Tibial nerve (tissue), 4 donors: ENCODE data around the gene DLG5. TPM values are rescaled to one million over a fixed set of nuclear protein-coding genes. Genes with fewer than 3 reads are reported as not detected.
A peak's percentile ranks its signal among the peaks of the same experiment; 100 is the strongest.

Experiments used
- DNase-seq, 2 donors: peaks; one replicate each; pipeline ENCODE4 v3.0.0-alpha.2; 2019; ENCODE audit warnings: low spot score in 2 of 2
- H3K27ac ChIP-seq, 4 donors: fragments of 200-600 bp; sonication (generic) in 3 of 4; one replicate each; pipeline ENCODE4 v1.5.1; 2017 to 2019; ENCODE audit warnings: mild to moderate bottlenecking in 1 of 4
- H3K27me3 ChIP-seq, 2 donors: fragments of 200-600 bp; sonication (generic) in 1 of 2; one replicate each; pipeline versions ENCODE4 v1.5.1 to v1.6.0; 2017 to 2019
- H3K36me3 ChIP-seq, 3 donors: fragments of 200-600 bp; sonication (generic); one replicate each; pipeline ENCODE4 v1.5.1; 2018 to 2019
- H3K4me1 ChIP-seq, 4 donors: fragments of 200-600 bp; sonication (generic) in 3 of 4; one replicate each; pipeline ENCODE4 v1.5.1; 2017 to 2019
- H3K4me3 ChIP-seq, 4 donors: fragments of 200-600 bp; sonication (generic) in 3 of 4; one replicate each; pipeline ENCODE4 v1.5.1; 2017 to 2019; ENCODE audit warnings: mild to moderate bottlenecking in 1 of 4, moderate library complexity in 1 of 4
- H3K9me3 ChIP-seq, 4 donors: fragments of 200-600 bp; sonication (generic) in 3 of 4; one replicate each; pipeline ENCODE4 v1.5.1; 2017 to 2019
- EP300 ChIP-seq, 2 donors: sonication (generic); formaldehyde crosslinking; IDR thresholded peaks; one replicate each; pipeline ENCODE4 v1.6.1; 2017; ENCODE audit warnings: antibody characterized with exemption in 2 of 2, mild to moderate bottlenecking in 1 of 2
- POLR2A ChIP-seq, 2 donors: fragments of 450-650 bp; IDR thresholded peaks; one replicate each; pipeline ENCODE4 v1.6.1; 2017; ENCODE audit warnings: antibody characterized with exemption in 2 of 2, mild to moderate bottlenecking in 2 of 2, moderate library complexity in 2 of 2
- WGBS, 2 donors: methylation state at CpG; one replicate each; pipeline ENCODE4 v1.1.5; 2018; 5-methylcytosine and 5-hydroxymethylcytosine counted together
- total RNA-seq, 4 donors: library from RNA; depleted of rRNA; stranded (reverse); fragments of >200 nt; gene quantifications; one replicate each; pipeline ENCODE4 v1.1.0, GENCODE V29; 2016
- TF ChIP-seq, protein P1 (sequence below), 5 experiments: fragments of 200-600 bp in 3 of 5; fragments of 450-650 bp in 2 of 5; sonication (generic) in 3 of 5; IDR thresholded peaks; one replicate each; pipeline ENCODE4 v1.5.1; 2016 to 2019; ENCODE audit warnings: antibody characterized with exemption in 5 of 5, mild to moderate bottlenecking in 3 of 5, moderate library complexity in 2 of 5

The DLG5 gene
- total RNA-seq, 4 donors from 2014 or later, result 33.0 to 47.7 (median 40.8) TPM

DNA sequence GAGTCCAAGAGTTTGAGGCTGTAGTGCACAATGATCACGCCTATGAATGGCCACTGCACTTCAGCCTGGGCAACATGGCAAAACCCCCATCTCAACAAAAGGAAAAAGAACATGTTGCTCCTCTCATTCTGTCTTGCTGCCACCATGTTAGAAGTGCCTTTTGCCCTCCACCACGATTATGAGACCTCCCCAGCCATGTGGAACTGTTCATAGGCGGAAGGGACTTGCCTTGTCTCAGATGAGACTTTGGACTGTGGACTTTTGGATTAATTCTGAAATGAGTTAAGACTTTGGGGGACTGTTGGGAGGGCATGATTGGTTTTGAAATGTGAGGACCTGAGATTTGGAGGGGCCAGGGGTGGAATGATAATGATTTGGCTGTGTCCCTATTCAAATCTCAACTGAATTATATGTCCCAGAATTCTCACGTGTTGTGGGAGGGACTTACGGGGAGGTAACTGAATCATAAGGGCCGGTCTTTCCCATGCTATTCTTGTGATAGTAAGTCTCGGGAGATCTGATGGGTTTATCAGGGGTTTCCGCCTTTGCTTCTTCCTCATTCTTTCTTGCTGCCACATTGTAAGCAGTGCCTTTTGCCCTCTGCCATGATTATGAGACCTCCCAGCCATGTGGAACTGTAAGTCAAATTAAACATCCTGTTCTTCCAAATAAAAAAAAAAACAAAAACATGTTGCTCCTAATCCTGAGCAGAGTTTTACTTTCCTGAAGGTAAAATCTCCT lies 22.3 kb downstream of the DLG5 start:
- DNase-seq, result no peak
- Histone ChIP-seq H3K36me3 (no peaks in the 10 kb centered on the region), H3K9me3 (no peaks in the 10 kb centered on the region), H3K27ac (no peak overlapping the region), H3K27me3 (no peaks in the 10 kb centered on the region), H3K4me1 (peaks cover 0 to 35% (median 8%) of the 10 kb centered on the region in 4 donors), H3K4me3 (no peak overlapping the region)
- TF ChIP-seq, protein P1, sequence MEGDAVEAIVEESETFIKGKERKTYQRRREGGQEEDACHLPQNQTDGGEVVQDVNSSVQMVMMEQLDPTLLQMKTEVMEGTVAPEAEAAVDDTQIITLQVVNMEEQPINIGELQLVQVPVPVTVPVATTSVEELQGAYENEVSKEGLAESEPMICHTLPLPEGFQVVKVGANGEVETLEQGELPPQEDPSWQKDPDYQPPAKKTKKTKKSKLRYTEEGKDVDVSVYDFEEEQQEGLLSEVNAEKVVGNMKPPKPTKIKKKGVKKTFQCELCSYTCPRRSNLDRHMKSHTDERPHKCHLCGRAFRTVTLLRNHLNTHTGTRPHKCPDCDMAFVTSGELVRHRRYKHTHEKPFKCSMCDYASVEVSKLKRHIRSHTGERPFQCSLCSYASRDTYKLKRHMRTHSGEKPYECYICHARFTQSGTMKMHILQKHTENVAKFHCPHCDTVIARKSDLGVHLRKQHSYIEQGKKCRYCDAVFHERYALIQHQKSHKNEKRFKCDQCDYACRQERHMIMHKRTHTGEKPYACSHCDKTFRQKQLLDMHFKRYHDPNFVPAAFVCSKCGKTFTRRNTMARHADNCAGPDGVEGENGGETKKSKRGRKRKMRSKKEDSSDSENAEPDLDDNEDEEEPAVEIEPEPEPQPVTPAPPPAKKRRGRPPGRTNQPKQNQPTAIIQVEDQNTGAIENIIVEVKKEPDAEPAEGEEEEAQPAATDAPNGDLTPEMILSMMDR (IDR thresholded peaks at IDR 0.05), result no peak
- TF ChIP-seq EP300 (IDR thresholded peaks at IDR 0.05), result no peak
- TF ChIP-seq POLR2A (IDR thresholded peaks at IDR 0.05), result no peak
- 85 to 87% methylated on average over 8 of the region's 8 CpGs for WGBS, 2 donors

DNA sequence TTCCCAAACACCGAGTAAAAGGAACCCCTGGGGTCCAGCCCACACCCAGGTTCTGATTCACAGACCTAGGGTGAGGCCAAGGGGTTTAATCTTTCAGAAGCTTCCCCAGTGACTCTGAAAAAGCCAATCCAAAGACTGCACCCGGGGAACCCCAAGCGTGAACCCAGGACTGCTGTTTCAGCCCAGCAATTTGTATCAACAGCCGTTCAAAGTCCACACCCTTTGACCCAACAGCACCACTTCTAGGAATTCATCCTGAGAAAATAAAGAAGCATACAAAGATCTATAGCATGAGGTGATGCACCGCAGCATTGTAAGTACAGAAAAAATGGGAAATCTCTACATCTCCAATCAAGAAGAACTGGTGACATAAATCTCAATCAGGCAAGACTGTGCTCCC lies 24.4 kb downstream of the DLG5 start:
- H3K36me3 ChIP-seq, result no peaks in the 10 kb centered on the region
- no peak for DNase-seq
- no peaks in the 10 kb centered on the region for H3K27me3 ChIP-seq
- TF ChIP-seq POLR2A (IDR thresholded peaks at IDR 0.05), result no peak
- no peak for TF ChIP-seq EP300 (IDR thresholded peaks at IDR 0.05)
- TF ChIP-seq, protein P1 (IDR thresholded peaks at IDR 0.05), result no peak
- no peaks in the 10 kb centered on the region for H3K9me3 ChIP-seq
- no peak overlapping the region for H3K4me3 ChIP-seq
- 76 to 81% methylated on average over 5 of the region's 5 CpGs for WGBS, 2 donors
- peaks cover 0 to 48% (median 16%) of the 10 kb centered on the region in 4 donors for H3K4me1 ChIP-seq
- no peak overlapping the region for H3K27ac ChIP-seq

GRCh38 chr10:77901743-77902142 lies 24.8 kb downstream of the DLG5 start:
- no peaks in the 10 kb centered on the region for H3K36me3 ChIP-seq
- no peaks in the 10 kb centered on the region for H3K9me3 ChIP-seq
- H3K27me3 ChIP-seq, result no peaks in the 10 kb centered on the region
- no peak for DNase-seq
- no peak overlapping the region for H3K4me3 ChIP-seq
- WGBS, 2 donors, result 44 to 58% methylated on average over 6 of the region's 6 CpGs
- peaks cover 0 to 48% (median 16%) of the 10 kb centered on the region in 4 donors for H3K4me1 ChIP-seq
- TF ChIP-seq, protein P1 (IDR thresholded peaks at IDR 0.05), result no peak
- TF ChIP-seq EP300 (IDR thresholded peaks at IDR 0.05) (no peak), POLR2A (IDR thresholded peaks at IDR 0.05) (no peak)
- H3K27ac ChIP-seq, result peak overlapping the region in 1 of 4 donors; percentile 11

- Histone ChIP-seq H3K4me3 (no peak overlapping the region), H3K4me1 (peaks cover 0 to 51% (median 16%) of the 10 kb centered on the region in 4 donors), H3K27ac (no peak overlapping the region), H3K36me3 (no peaks in the 10 kb centered on the region), H3K9me3 (no peaks in the 10 kb centered on the region), H3K27me3 (no peaks in the 10 kb centered on the region)
- TF ChIP-seq POLR2A (IDR thresholded peaks at IDR 0.05) (no peak), EP300 (IDR thresholded peaks at IDR 0.05) (no peak)
- TF ChIP-seq, protein P1 (IDR thresholded peaks at IDR 0.05), result no peak
- 81 to 83% methylated on average over 4 of the region's 4 CpGs for WGBS, 2 donors
- DNase-seq, result no peak
These were observed 26.9 kb downstream of the DLG5 start for GRCh38 chr10:77899690-77900089.

DNA sequence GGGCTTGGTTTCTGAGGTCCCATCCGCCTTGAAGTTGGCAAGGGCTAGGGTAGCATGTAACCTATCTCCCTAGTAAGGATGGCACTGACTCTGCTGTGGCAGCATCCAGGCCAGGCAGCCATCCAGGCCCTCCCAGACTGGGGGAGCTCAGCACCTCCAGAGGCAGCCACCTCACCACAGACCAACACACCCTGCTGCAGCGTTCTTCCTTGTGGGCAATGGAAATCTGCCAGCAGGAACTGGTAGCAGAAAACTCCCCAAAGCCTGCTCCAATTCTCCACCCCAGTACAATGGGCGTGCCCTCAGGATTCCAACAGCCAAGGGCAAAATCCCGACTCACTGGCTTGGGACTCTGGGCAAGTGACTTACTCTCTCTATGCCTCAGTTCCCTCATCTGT lies 27.5 kb downstream of the DLG5 start:
- H3K27me3 ChIP-seq, result no peaks in the 10 kb centered on the region
- H3K27ac ChIP-seq, result no peak overlapping the region
- H3K4me1 ChIP-seq, result peaks cover 0 to 53% (median 16%) of the 10 kb centered on the region in 4 donors
- H3K36me3 ChIP-seq, result no peaks in the 10 kb centered on the region
- 38 to 54% methylated on average over 3 to 4 of the region's 4 CpGs for WGBS, 2 donors
- no peaks in the 10 kb centered on the region for H3K9me3 ChIP-seq
- no peak overlapping the region for H3K4me3 ChIP-seq
- DNase-seq, result no peak
- TF ChIP-seq, protein P1 (IDR thresholded peaks at IDR 0.05), result no peak
- TF ChIP-seq POLR2A (IDR thresholded peaks at IDR 0.05) (no peak), EP300 (IDR thresholded peaks at IDR 0.05) (no peak)
